Parathyroid adenoma (tissue), 2 donors: ENCODE measurements around the gene ITGB5.
"Not testable (repeated sequence)": the region's sequence is repeated elsewhere in the genome, so short reads cannot be mapped to it uniquely, and the experiment has no call there.

Experiments
- H2AFZ ChIP-seq: fragments of 300-600 bp; sonication (generic); one replicate; pipeline ENCODE4 v1.7.0; 2017; ENCODE audit warnings: antibody characterized with exemption, mild to moderate bottlenecking
- H3K27ac ChIP-seq: fragments of 300-600 bp; sonication (generic); one replicate; pipeline ENCODE4 v1.7.0; 2017
- H3K27me3 ChIP-seq: fragments of 300-600 bp; sonication (generic); one replicate; pipeline ENCODE4 v1.7.0; 2017; ENCODE audit warnings: low read length; ENCODE audit not compliant: control insufficient read depth, insufficient read depth
- H3K36me3 ChIP-seq: fragments of 300-600 bp; sonication (generic); one replicate; pipeline ENCODE4 v1.7.0; 2017; ENCODE audit warnings: low read length; ENCODE audit not compliant: control insufficient read depth, insufficient read depth
- H3K4me1 ChIP-seq: fragments of 300-600 bp; sonication (generic); one replicate; pipeline ENCODE4 v1.7.0; 2017; ENCODE audit warnings: control low read depth
- H3K4me2 ChIP-seq: fragments of 300-600 bp; sonication (generic); one replicate; pipeline ENCODE4 v1.7.0; 2017; ENCODE audit warnings: low read length
- H3K4me3 ChIP-seq: fragments of 300-600 bp; sonication (generic); one replicate; pipeline ENCODE4 v1.7.0; 2017; ENCODE audit warnings: low read depth, low read length
- H3K79me2 ChIP-seq: fragments of 300-600 bp; sonication (generic); one replicate; pipeline ENCODE4 v1.7.0; 2017; ENCODE audit warnings: control low read depth
- H3K9ac ChIP-seq: fragments of 300-600 bp; sonication (generic); one replicate; pipeline ENCODE4 v1.7.0; 2017; ENCODE audit warnings: mild to moderate bottlenecking
- H3K9me3 ChIP-seq: fragments of 300-600 bp; sonication (generic); one replicate; pipeline ENCODE4 v1.7.0; 2017; ENCODE audit warnings: low read length; ENCODE audit not compliant: control insufficient read depth
- CTCF ChIP-seq: fragments of 300-600 bp; sonication (generic); IDR thresholded peaks from one replicate; pipeline ENCODE4 v1.7.0; 2017; ENCODE audit warnings: antibody characterized with exemption, mild to moderate bottlenecking
- donor health status: primary hyperparathyroidism.

ITGB5 gene

GRCh38 chr3:124793054-124793739 lies 94.0 kb downstream of the ITGB5 start:
- H3K27me3 ChIP-seq = no peaks in the 10 kb centered on the region
- no peaks in the 10 kb centered on the region for H3K36me3 ChIP-seq
- no peak overlapping the region for H3K9ac ChIP-seq
- H3K79me2 ChIP-seq = peaks cover 3% of the 10 kb centered on the region
- peaks cover 12% of the 10 kb centered on the region for H3K4me1 ChIP-seq
- H3K4me2 ChIP-seq = no peak overlapping the region
- H2AFZ ChIP-seq = no peak overlapping the region
- no peaks in the 10 kb centered on the region for H3K9me3 ChIP-seq
- TF ChIP-seq CTCF = no peak
- no peak overlapping the region for H3K27ac ChIP-seq
- H3K4me3 ChIP-seq = no peak overlapping the region

DNA sequence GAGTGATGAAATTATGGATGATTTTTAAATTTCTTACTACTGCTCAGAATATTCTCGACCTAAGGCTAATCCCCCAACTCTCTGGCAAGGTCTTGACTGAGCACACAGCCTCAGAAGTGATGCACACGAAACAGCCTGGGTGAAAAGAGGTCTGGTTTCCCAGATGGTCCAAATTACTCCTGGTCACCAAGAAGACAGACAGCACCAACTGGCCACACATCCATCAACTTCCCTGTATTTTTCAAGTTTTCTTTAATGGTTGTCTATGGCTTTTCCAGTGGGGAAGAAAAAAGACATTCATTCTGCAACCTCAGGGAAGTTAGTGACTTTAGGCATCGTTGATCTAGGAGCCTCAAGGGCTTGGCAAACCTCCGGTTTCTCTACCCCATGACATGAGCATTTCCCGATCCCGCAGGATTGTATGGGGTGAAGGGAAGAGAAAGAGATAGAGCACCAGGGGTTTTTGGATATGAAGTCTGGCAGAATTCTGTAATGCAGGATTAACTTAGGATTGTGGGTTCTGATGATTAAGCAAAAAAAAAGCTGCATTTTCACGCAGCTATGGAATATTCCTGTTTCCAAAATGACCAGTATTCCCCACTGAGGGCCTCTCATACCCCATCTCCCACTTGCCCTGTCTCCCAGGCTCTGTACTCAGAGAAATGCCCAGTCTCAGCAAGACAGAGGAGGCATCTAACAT lies 94.7 kb downstream of the ITGB5 start:
- Histone ChIP-seq H3K9ac (no peak overlapping the region), H2AFZ (no peak overlapping the region), H3K27me3 (no peaks in the 10 kb centered on the region), H3K36me3 (no peaks in the 10 kb centered on the region), H3K9me3 (no peaks in the 10 kb centered on the region), H3K4me2 (no peak overlapping the region), H3K27ac (no peak overlapping the region), H3K79me2 (peaks cover 3% of the 10 kb centered on the region), H3K4me3 (no peak overlapping the region), H3K4me1 (peaks cover 12% of the 10 kb centered on the region)
- no peak for TF ChIP-seq CTCF

GRCh38 chr3:124791639-124792151 lies 95.5 kb downstream of the ITGB5 start:
- no peaks in the 10 kb centered on the region for H3K27me3 ChIP-seq
- H3K4me3 ChIP-seq = no peak overlapping the region
- no peaks in the 10 kb centered on the region for H3K36me3 ChIP-seq
- H3K9ac ChIP-seq = no peak overlapping the region
- peak overlapping the region; percentile 18 for H3K27ac ChIP-seq
- H2AFZ ChIP-seq = peak overlapping the region; percentile 62
- peak overlapping the region; percentile 20 for H3K4me2 ChIP-seq
- H3K79me2 ChIP-seq = peaks cover 2% of the 10 kb centered on the region
- no peaks in the 10 kb centered on the region for H3K9me3 ChIP-seq
- no peak for TF ChIP-seq CTCF
- peaks cover 18% of the 10 kb centered on the region for H3K4me1 ChIP-seq

- TF ChIP-seq CTCF = no peak
- H3K4me3 ChIP-seq = no peak overlapping the region
- peaks cover 23% of the 10 kb centered on the region for H3K4me1 ChIP-seq
- H2AFZ ChIP-seq = no peak overlapping the region
- no peak overlapping the region for H3K4me2 ChIP-seq
- H3K27me3 ChIP-seq = no peaks in the 10 kb centered on the region
- no peak overlapping the region for H3K9ac ChIP-seq
- no peaks in the 10 kb centered on the region for H3K36me3 ChIP-seq
- no peaks in the 10 kb centered on the region for H3K9me3 ChIP-seq
- peak overlapping the region; percentile 18 for H3K27ac ChIP-seq
- H3K79me2 ChIP-seq = no peaks in the 10 kb centered on the region
Measured at GRCh38 chr3:124791142-124791541, 96.0 kb downstream of the ITGB5 start.

DNA sequence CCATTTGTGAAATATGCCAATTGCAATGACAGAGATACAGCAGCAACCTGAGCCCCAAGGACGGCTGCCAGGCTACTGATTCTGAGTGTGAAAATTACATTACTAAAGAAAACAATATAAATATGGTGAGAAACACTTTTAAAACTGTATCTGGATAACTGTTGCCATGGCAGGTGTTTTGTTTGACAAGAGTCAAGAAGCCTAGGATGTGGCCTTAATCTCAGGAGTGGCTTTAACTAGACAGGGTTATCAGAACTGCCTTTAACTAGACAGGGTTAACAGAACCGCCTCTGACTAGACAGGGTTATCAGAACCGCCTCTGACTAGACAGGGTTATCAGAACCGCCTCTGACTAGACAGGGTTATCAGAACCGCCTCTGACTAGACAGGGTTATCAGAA lies 98.1 kb downstream of the ITGB5 start:
- not testable (repeated sequence) for H3K27ac ChIP-seq, H3K27me3 ChIP-seq, H3K79me2 ChIP-seq, H3K4me3 ChIP-seq, H2AFZ ChIP-seq, H3K9ac ChIP-seq, H3K36me3 ChIP-seq, H3K9me3 ChIP-seq, H3K4me2 ChIP-seq
- H3K4me1 ChIP-seq = peaks cover 33% of the 10 kb centered on the region
